ENCODE results near the gene SAP25. TPM values are rescaled to one million over a fixed set of nuclear protein-coding genes. Genes with fewer than 3 reads are reported as not detected.

SAP25 gene
- total and polyA plus RNA-seq, 2 of the 8 experiments (the other 6 are each of a cell fraction or from before 2014, with no cell fraction given), result 3.6 to 5.8 TPM

DNA sequence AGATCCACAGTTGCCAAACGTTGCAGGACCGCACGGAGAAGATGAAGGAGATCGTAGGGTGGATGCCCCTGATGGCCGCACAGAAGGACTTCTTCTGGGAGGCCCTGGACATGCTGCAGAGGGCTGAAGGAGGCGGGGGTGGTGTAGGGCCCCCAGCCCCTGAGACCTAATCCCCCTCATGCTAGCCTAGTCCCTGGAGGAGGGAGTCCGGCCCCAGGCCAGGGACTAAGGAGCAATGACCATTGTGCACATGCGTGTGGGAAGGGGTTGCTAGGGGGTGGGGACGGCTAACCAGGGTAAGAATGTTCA, 27.0 kb upstream of the SAP25 start (continued):
- TF ChIP-seq EZH2 (IDR thresholded peaks at IDR 0.05; ENCODE audit: low read depth, low read length, severe bottlenecking) (no peak), RBBP5 (IDR thresholded peaks at IDR 0.05; ENCODE audit: borderline replicate concordance, low read depth, low read length) (no peak), SIX5 (IDR thresholded peaks at IDR 0.05; ENCODE audit: low read depth, low read length) (no peak), KDM5A (IDR thresholded peaks at IDR 0.05; ENCODE audit: low read length) (no peak), YY1 (IDR thresholded peaks at IDR 0.05; ENCODE audit: low read depth, low read length) (no peak), BACH1 (IDR thresholded peaks at IDR 0.05; ENCODE audit: low read length) (no peak), SIRT6 (IDR thresholded peaks at IDR 0.05; ENCODE audit: low read length) (no peak)
